Measurements from ENCODE around the gene CLTB.

CLTB gene

GRCh38 chr5:176352116-176352878 lies 64.0 kb downstream of the CLTB start:
- DNase-seq (ENCODE audit: low spot score) = no peak

GRCh38 chr5:176350416-176350815 lies 65.9 kb downstream of the CLTB start:
- no peak for DNase-seq (ENCODE audit: low spot score)

GRCh38 chr5:176342766-176343458 lies 73.4 kb downstream of the CLTB start:
- DNase-seq (ENCODE audit: low spot score) = no peak
